Prostate gland (tissue), 2 donors: ENCODE data around the gene RNU1-2.
"Not testable (repeated sequence)": the region's sequence is repeated elsewhere in the genome, so short reads cannot be mapped to it uniquely, and the experiment has no call there.

Source experiments
- POLR2A ChIP-seq: fragments of 450-650 bp; IDR thresholded peaks from one replicate; pipeline ENCODE4 v1.6.1; 2016; ENCODE audit warnings: antibody characterized with exemption, mild to moderate bottlenecking
- POLR2AphosphoS5 ChIP-seq: sonication (generic); formaldehyde crosslinking; IDR thresholded peaks from one replicate; pipeline ENCODE4 v1.6.1; 2017; ENCODE audit warnings: antibody characterized with exemption
- TF ChIP-seq, protein P1 (sequence below), 4 experiments: fragments of 200-600 bp in 2 of 4; fragments of 450-650 bp in 2 of 4; sonication (generic) in 2 of 4; IDR thresholded peaks; 1 replicate in 3 of 4; 2 replicates in 1 of 4; pipeline ENCODE4 v1.5.1; 2016 to 2019; ENCODE audit warnings: antibody characterized with exemption in 4 of 4, mild to moderate bottlenecking in 2 of 4, moderate library complexity in 2 of 4

DNA sequence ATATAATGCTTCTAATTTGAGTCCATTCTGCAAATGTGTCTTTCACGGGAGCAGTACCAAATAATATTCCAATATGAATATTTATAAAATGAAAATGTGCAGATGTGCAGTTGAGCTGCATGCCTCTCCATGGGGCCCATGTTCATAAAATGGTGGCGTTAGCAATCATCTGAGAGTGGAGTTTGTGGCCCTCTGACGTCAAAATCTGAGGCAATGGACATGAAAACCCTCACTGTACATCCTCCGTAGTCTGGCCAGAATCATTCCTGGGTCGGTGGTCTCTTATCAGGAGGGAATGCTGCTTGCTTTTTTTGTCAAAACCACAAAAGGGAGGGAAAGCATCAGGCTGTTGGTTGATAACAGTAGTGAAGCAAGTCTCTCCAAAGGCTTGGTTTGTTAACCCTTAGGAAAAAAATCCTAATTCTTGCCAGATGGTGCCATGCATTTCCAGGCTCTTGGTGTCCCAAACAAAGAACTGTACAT lies 5.2 kb upstream of the RNU1-2 start:
- TF ChIP-seq, protein P1, sequence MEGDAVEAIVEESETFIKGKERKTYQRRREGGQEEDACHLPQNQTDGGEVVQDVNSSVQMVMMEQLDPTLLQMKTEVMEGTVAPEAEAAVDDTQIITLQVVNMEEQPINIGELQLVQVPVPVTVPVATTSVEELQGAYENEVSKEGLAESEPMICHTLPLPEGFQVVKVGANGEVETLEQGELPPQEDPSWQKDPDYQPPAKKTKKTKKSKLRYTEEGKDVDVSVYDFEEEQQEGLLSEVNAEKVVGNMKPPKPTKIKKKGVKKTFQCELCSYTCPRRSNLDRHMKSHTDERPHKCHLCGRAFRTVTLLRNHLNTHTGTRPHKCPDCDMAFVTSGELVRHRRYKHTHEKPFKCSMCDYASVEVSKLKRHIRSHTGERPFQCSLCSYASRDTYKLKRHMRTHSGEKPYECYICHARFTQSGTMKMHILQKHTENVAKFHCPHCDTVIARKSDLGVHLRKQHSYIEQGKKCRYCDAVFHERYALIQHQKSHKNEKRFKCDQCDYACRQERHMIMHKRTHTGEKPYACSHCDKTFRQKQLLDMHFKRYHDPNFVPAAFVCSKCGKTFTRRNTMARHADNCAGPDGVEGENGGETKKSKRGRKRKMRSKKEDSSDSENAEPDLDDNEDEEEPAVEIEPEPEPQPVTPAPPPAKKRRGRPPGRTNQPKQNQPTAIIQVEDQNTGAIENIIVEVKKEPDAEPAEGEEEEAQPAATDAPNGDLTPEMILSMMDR (IDR thresholded peaks at IDR 0.05) = not testable (repeated sequence)
- not testable (repeated sequence) for TF ChIP-seq POLR2AphosphoS5, POLR2A
